HT-29 (cell line): ENCODE measurements around the gene OR8A1. TPM values are rescaled to one million over a fixed set of nuclear protein-coding genes. Genes with fewer than 3 reads are reported as not detected.
"Not testable (repeated sequence)": the region's sequence is repeated elsewhere in the genome, so short reads cannot be mapped to it uniquely, and the experiment has no call there.

Experiments
- DNase-seq: peaks from one replicate; pipeline ENCODE4 v3.0.0-alpha.2; 2015; ENCODE audit warnings: low spot score
- small RNA-seq: library from RNA; depleted of rRNA; stranded (forward); fragments of <200 nt; gene quantifications from one replicate; pipeline ENCODE3, GENCODE V24; 2014
- total RNA-seq: library from RNA; depleted of rRNA; stranded (reverse); fragments of >200 nt; shearing (Covaris generic); gene quantifications from 2 replicates; pipeline ENCODE4 v1.2.3, GENCODE V29; 2014; rRNA removed

The OR8A1 gene
- total RNA-seq, 1 experiment from 2014 or later: not detected

DNA sequence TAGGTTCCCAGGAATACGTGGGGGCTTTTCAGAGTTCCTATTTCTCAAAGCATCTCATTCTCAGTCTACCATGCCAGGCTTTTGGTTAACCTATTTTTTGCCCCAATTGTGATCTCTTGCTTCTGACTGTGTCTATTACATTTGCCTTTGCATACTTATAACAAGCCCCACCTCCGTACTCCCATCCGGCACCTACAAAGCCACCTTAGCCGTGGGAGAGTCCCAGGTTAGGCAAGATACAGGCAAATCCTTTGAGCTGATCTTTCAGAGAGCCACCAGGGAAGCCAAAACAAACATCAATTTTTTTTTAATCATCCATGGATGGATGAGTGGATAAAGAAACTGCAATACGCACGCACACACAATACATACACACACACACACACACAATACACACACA is 22.8 kb downstream of the OR8A1 start:
- DNase-seq: no peak

DNA sequence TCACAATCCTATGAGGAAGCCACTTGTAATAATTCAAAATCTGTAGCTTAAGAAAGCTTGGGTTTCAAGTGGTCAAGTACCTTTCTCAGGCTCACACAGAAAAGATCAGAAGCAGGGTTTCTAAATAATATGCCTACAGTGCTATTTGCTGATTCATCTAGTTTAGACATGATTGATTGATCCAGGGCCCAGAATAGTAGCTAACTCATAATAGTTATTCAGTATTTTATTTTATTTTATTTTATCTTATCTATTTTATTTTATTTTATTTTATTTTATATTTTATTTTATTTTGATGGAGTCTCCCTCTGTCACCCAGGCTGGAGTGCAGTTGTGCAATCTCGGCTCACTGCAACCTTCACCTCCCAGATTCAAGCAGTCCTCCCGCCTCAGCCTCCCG is 25.5 kb downstream of the OR8A1 start:
- no peak for DNase-seq

DNA sequence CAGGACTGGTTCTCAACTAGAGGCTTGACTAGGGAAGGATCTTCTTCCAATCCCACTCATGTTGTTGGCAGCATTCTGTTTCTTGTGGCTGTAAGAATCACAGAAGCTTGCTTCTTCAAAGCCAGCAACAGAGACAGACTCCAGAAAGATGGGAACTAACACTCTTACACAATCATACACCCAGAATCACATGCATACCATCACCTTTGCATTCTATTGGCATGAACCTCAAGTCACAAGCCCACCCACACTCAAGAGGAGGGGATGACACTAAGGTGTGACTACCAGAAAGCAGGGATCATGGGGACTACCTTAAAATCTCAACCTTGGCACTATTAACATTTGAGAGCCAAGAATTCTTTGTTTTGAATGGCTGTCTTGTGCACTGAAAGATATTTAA is 27.8 kb downstream of the OR8A1 start:
- DNase-seq: no peak

DNA sequence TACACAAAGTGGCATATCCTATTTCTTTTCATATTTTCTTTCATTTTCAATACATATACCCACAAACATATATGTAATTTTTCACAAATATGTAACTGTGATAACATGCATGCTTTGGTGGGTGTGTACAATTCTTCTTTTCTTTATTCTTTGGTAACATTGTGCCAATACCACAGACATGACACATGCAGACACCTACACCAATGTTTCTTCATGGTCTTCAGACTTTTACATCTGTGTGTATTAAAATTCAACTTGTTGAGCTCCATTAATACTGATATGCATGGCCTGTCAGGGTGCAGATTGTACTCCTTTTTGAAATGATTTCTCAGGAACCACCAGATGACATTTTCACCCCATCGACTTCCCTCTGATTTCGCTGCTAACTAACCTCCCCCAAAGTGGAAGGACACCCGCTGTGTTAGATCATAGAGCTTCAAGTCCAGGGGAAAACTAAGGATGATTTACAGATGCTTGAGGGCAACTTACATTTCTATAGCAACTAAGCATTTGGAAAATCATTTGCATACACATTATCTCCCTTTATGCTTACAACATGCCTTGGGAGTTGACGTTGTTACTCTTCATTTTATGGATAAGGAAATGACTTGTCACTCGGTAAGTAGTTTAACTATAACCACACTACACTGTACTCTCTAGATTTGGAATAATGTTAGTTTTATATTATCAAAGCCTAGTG is 31.0 kb downstream of the OR8A1 start:
- DNase-seq: no peak

DNA sequence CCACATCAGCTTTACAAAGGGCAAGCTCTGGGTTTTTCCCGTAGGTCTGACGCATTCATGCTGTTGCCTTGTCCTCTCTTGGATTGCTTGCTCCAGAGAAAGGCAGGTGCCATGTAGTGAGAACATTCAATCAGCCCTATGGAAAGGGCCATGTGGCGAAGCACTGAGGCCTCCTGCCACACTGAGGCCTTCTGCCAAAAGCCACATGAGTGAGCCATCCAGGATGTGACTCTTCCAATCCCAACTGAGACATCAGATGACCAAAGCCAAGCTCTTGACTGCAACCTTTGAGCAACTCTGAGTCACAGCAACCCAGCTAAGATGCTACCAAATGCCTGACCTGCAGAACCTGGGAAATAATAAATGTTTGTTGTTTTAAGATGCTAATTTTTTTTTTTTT is 32.4 kb downstream of the OR8A1 start:
- DNase-seq: no peak

DNA sequence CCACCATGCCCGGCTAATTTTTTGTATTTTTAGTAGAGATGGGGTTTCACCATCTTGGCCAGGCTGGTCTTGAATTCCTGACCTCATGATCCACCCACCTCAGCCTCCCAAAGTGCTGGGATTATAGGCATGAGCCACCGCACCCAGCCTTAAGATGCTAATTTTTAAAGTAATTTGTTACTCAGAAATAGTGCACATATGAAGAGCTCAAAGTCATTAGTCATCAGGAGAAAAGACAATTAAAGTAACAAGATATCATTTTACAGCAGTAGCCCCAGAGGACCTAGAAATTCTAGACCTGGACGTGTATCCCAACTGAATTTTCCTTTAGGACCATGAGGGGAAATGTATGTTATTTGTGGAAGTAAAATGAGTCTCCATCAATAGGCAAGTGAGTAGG is 32.9 kb downstream of the OR8A1 start:
- not testable (repeated sequence) for DNase-seq

DNA sequence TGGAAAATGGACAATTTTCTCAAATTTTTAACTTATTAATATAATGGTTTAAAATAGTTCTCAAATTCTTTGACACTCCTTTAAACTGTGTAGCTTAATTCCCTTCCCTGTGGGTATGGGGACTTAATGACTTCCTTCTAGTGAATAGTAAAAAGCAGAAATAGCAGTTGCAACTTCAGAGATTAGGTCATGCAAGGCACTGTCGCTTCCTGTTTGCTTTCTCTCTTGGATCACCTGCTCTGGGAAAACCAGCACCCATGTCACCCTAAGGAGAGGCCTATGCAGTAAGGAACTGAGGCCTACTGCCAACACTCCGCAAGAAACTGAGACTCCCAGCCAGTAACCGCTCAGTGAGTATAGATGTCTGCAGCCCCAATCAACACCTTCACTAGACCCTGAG is 35.9 kb downstream of the OR8A1 start:
- no peak for DNase-seq

DNA sequence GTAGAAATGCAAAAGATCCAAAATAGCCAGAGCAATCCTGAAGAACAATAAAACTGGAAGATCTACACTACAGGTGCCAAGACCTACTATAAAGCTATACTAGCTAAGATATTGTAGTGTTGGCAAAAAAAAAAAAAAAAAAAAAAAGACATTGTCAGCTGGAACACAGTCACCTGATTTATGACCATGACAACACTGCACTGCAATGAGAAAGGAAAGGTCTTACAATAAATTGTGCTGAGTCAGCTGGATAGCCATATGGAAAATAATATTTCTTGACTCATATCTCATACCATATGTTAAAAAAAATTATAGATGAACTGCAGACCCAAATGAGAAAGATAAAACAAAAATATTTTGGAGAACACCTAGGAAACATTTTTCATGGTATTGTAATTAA is 38.4 kb downstream of the OR8A1 start:
- no peak for DNase-seq

DNA sequence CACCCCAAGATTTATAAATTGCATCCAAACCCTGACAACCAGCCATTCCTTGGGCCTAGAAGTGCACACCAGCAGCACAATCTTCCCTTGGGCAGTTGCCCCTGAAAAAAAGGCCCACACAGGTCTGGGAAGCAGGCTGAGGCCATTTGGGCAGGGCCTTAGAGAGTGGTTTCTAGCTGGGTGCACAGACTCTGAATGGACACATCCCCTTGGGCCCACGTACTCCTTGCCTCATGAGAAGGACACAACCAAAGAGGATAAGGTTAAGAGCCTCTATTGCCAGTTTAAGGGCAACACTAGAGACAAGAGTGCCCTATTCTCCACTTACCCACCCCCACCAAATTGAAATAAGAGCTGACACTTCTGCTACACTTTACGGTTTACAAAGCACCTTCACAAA is 40.5 kb downstream of the OR8A1 start:
- no peak for DNase-seq

DNA sequence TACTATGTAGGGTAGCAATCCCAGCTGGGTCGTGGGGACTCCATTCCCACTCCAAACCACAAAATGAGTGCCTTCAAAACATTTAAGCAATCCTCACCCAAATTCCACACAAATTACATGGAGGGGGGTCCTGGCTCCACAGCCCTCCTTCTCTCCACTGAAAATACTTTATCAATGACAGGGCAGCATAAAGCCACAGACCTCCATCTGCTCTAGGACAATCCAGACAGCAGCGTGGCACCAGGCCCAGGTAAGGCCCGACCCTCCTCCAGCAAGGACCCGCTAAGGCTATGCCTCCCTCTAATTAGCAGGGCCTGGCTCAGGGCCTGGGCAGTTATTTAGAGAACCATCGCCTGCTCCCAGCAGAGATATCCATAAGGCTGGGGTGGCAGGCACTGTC is 41.3 kb downstream of the OR8A1 start, which contains the start of gene PANX3:
PANX3 (plus strand) TSS at position 365 of the 400 bp plus-strand sequence. CDS start 129 bp downstream, outside the sequence.
- DNase-seq: no peak

DNA sequence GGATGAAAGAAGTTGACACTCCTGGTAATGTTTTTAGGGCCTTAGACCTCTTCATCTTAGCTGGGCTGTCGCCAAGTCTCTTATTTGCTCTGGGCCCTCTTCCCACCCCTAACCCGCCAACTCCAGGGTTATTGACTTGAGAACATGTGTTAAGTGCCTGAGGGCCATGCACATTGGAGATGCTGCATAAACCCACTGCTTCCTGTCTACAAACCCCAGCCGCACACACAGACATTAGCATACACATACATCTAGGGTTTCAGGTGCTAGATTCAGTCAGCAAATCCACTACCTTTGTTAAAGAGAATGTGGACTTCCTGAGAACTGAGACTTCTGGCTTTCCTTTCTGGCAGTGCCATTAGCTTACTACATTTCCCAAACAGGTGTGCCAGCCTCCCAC is 42.2 kb downstream of the OR8A1 start:
- DNase-seq: no peak

DNA sequence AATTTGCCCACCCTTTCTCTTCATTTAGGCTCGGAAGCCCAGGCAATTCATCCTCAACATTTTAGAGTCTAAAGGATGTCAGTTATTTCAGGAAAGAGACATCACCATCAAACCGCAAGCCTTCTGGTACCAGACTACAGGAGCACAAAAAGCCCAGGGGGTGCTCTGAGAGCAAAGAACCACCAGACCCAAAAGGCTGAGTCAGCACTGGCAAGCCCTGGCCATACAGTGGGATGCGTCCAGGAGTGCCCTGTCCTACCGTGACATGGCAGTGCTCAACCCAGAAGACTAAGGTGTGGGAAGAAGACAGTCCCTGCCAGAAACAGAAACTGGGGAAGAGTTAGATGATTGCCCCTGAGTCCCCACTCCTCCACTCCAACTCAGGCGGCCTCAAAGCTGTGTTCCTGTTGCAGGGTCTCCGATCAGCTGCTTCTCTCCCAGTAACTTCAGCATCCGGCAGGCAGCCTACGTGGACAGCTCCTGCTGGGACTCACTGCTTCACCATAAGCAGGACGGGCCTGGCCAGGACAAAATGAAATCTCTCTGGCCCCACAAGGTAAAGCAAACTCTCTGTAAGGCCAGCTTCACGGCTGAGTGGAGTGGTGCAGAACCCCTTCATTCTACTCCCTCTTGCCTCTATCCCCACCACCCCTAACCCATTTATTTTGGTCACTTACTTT is 42.9 kb downstream of the OR8A1 start:
- DNase-seq: no peak

DNA sequence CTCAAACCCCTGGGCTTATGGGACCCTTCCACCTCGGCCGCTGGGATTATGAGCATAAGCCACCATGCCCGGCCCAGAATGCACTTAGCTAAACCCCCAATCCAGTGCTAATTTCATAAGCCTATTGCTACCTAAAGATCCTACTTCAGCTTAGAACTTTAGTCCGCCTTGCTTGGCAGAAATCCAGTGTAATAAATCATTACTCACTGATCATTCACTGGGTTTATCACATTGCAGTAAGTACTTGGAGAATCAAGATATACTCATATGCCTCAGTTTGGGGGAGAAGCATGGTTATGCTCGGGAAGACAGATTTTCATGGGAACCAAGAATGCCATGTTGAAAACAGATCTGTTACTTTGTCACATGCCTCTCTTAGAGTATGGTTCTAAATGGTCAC is 49.1 kb downstream of the OR8A1 start:
- no peak for DNase-seq

Small RNAs within 50 kb of the gene (small RNA-seq; reads per million reads assigned to genes)
- gene OR8A3P: not detected

Other genes starting within 250 kb of the OR8A1 start
- not detected in 2 replicates for gene OR8D2, start 249.8 kb upstream of the OR8A1 start, total RNA-seq
- not detected in 2 replicates for gene OR8B2, start 185.5 kb upstream of the OR8A1 start, total RNA-seq
- gene OR8B3, start 171.0 kb upstream of the OR8A1 start, total RNA-seq: not detected in 2 replicates
- not detected in 2 replicates for gene OR8B4, start 145.1 kb upstream of the OR8A1 start, total RNA-seq
- gene OR8B8, start 124.3 kb upstream of the OR8A1 start, total RNA-seq: not detected in 2 replicates
- not detected in 2 replicates for gene OR8B12, start 26.3 kb upstream of the OR8A1 start, total RNA-seq
- not detected in 2 replicates for gene PANX3, start 41.4 kb downstream of the OR8A1 start, total RNA-seq
- gene TBRG1, start 52.9 kb downstream of the OR8A1 start, total RNA-seq: 45.8 and 63.0 TPM in 2 replicates
- gene SIAE, start 103.7 kb downstream of the OR8A1 start, total RNA-seq: 6.8 and 6.9 TPM in 2 replicates
- 2.9 and 7.2 TPM in 2 replicates for gene SPA17, start 103.9 kb downstream of the OR8A1 start, total RNA-seq
- gene NRGN, start 169.9 kb downstream of the OR8A1 start, total RNA-seq: 9.9 and 12.4 TPM in 2 replicates
- 137 and 149 TPM in 2 replicates for gene VSIG2, start 182.3 kb downstream of the OR8A1 start, total RNA-seq
- gene ESAM, start 192.3 kb downstream of the OR8A1 start, total RNA-seq: 31.1 and 38.2 TPM in 2 replicates
- gene MSANTD2, start 230.4 kb downstream of the OR8A1 start, total RNA-seq: 24.2 and 27.5 TPM in 2 replicates